Heart left ventricle (tissue), 13 donors: ENCODE results near the gene ZNF292.

Experiments used
- POLR2A ChIP-seq, 2 donors: fragments of 450-650 bp; IDR thresholded peaks; one replicate each; pipeline ENCODE4 v1.6.1; 2017; ENCODE audit warnings: antibody characterized with exemption in 2 of 2, mild to moderate bottlenecking in 2 of 2, moderate library complexity in 2 of 2
- TF ChIP-seq, protein P1 (sequence below), 12 donors: fragments of 200-600 bp; sonication (generic) in 4 of 12; IDR thresholded peaks; one replicate each; pipeline versions ENCODE4 v1.5.0 to v1.8.0; 2018 to 2022; ENCODE audit warnings: antibody characterized with exemption in 12 of 12, mild to moderate bottlenecking in 5 of 12
- donor health status: ischemic (EF 13 %, LVEDD 7.1; RV severe dilation, severe dysfunction).
- donor health status: DM: no; HTN: yes; CAD: no.
- donor health status: DM: no; HTN: no; CAD: no.
- donor health status: ischemic (EF 25% LVEDD 6.9; RV normal size, moderate dysfunction).
- donor health status: ischemic (EF 25% LVEDD 5.7; RV mildly dilated, moderate dysfunction).
- donor health status: ischemic (EF 35%, LVEDD 5.7; RV mildly dilated, moderate dysfunction).
- donor health status: nonischemic (EF 11% LVEDD 7.7; RV severe dilation, severe dysfunction).
- donor health status: DM: yes; HTN: yes; CAD: no.
- donor health status: PGD.
- donor health status: ischemic (EF 29% LVEDD 5.4; RV normal size, mild dysfunction).
- donor health status: nonischemic (EF 23%, LVEDD 6.1; RV moderate dilation, normal function).

DNA sequence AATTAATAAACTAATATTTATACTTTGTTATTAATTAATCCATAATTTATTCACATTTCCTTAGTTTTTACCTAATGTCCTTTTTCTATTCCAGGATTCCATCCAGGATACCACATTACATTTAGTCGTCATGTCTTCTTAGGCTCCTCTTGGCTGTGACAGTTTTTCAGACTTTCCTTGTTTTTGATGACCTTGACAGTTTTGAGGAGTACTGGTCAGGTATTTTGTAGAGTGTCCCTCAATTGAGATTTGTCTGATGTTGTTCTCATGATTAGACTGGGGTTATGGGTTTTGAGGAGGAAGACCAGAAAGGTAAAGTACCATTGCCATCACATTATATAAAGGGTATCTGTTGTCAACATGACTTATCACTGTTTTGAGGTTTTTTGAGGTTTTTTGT, 67.3 kb downstream of the ZNF292 start:
- TF ChIP-seq, protein P1, sequence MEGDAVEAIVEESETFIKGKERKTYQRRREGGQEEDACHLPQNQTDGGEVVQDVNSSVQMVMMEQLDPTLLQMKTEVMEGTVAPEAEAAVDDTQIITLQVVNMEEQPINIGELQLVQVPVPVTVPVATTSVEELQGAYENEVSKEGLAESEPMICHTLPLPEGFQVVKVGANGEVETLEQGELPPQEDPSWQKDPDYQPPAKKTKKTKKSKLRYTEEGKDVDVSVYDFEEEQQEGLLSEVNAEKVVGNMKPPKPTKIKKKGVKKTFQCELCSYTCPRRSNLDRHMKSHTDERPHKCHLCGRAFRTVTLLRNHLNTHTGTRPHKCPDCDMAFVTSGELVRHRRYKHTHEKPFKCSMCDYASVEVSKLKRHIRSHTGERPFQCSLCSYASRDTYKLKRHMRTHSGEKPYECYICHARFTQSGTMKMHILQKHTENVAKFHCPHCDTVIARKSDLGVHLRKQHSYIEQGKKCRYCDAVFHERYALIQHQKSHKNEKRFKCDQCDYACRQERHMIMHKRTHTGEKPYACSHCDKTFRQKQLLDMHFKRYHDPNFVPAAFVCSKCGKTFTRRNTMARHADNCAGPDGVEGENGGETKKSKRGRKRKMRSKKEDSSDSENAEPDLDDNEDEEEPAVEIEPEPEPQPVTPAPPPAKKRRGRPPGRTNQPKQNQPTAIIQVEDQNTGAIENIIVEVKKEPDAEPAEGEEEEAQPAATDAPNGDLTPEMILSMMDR (IDR thresholded peaks at IDR 0.05): no peak
- no peak for TF ChIP-seq POLR2A (IDR thresholded peaks at IDR 0.05)
